GM12878 (cell line): Measurements from ENCODE around the gene IPCEF1. TPM values are rescaled to one million over a fixed set of nuclear protein-coding genes. Genes with fewer than 3 reads are reported as not detected.

ENCODE experiments used
- ATAC-seq: fragments of 200-7000 bp; cut with Tn5 transposase; 3 replicates; pipeline ENCODE4 v1.9.1; 2020; ENCODE audit warnings: mild to moderate bottlenecking, moderate library complexity
- BruUV-seq: library from RNA; stranded (reverse); fragments of 400-500 nt; replicated peaks from 2 replicates; lab custom pipeline; 2021; lab: Mats Ljungman, UMichigan
- CTCF ChIA-PET: fragments of 300-600 bp; sonication (Branson Sonifier 250); formaldehyde crosslinking; extraction: SDS; loops from one replicate; lab custom pipeline; 2021; ENCODE audit warnings: inconsistent platforms; lab: Yijun Ruan, JAX
- POLR2A ChIA-PET: fragments of 350-600 bp; formaldehyde crosslinking; extraction: SDS; loops from one replicate; lab custom pipeline; 2021; ENCODE audit warnings: inconsistent platforms; lab: Charles Lee
- RAD21 ChIA-PET: fragments of 300-600 bp; sonication (Branson Sonifier 250); formaldehyde crosslinking; loops from one replicate; lab custom pipeline; 2023; ENCODE audit warnings: antibody characterized with exemption; ENCODE audit not compliant: unreplicated experiment; lab: Charles Lee
- SMC1A ChIA-PET: fragments of 300-600 bp; sonication (Branson Sonifier 250); formaldehyde crosslinking; loops from one replicate; lab custom pipeline; 2023; ENCODE audit not compliant: unreplicated experiment, uncharacterized antibody; lab: Charles Lee
- DNase-seq: peaks from one replicate; pipeline ENCODE4 v3.0.0-alpha.2; 2011; ENCODE audit warnings: low read depth, low spot score
- FAIRE-seq: peaks from 3 replicates; lab custom pipeline; 2011; peaks lifted over from hg19 to GRCh38; lab: Jason Lieb, UNC
- H2AFZ ChIP-seq: 2 replicates; pipeline ENCODE4 v1.6.0; 2011; ENCODE audit warnings: low read depth, low read length, control low read depth; ENCODE audit not compliant: control insufficient read depth
- H3K27ac ChIP-seq: 2 replicates; pipeline ENCODE4 v1.5.1; 2011; ENCODE audit warnings: control low read depth; ENCODE audit not compliant: control insufficient read depth, insufficient read depth
- H3K27me3 ChIP-seq, 2 experiments: replicated peaks in 1 of 2; 2 replicates each; pipeline versions ENCODE4 v1.6.0 to v1.6.1; 2011; ENCODE audit warnings: low read length in 1 of 2; ENCODE audit not compliant: control insufficient read depth in 2 of 2, insufficient read depth in 2 of 2
- H3K36me3 ChIP-seq, 2 experiments: 2 replicates each; pipeline ENCODE4 v1.5.1; 2011; ENCODE audit warnings: low read length in 1 of 2; ENCODE audit not compliant: control insufficient read depth in 2 of 2, insufficient read depth in 2 of 2
- H3K4me1 ChIP-seq: 2 replicates; pipeline ENCODE4 v1.6.1; 2011; ENCODE audit warnings: mild to moderate bottlenecking, low read length, moderate library complexity, mixed read lengths; ENCODE audit not compliant: control insufficient read depth, insufficient read depth
- H3K4me2 ChIP-seq: 2 replicates; pipeline ENCODE4 v1.6.0; 2011; ENCODE audit warnings: control low read depth; ENCODE audit not compliant: control insufficient read depth, insufficient read depth
- H3K4me3 ChIP-seq: fragments of 200-600 bp; sonication (generic); 2 replicates; pipeline ENCODE4 v1.5.1; 2016
- H3K79me2 ChIP-seq: 2 replicates; pipeline ENCODE4 v1.6.0; 2011; ENCODE audit warnings: low read length; ENCODE audit not compliant: control insufficient read depth, insufficient read depth
- H3K9ac ChIP-seq: 2 replicates; pipeline ENCODE4 v1.8.0; 2011; ENCODE audit warnings: low read length, control low read depth, mixed read lengths; ENCODE audit not compliant: control insufficient read depth, insufficient read depth
- H3K9me3 ChIP-seq: replicated peaks from 3 replicates; pipeline ENCODE4 v1.5.1; 2011; ENCODE audit warnings: mild to moderate bottlenecking, low read length; ENCODE audit not compliant: control insufficient read depth, insufficient read depth
- H4K20me1 ChIP-seq: 2 replicates; pipeline ENCODE4 v1.6.0; 2011; ENCODE audit not compliant: control insufficient read depth, insufficient read depth
- BCLAF1 ChIP-seq: fragments of 450-650 bp; IDR thresholded peaks from 2 replicates; pipeline ENCODE4 v1.6.1; 2017; ENCODE audit warnings: antibody characterized with exemption, mild to moderate bottlenecking, moderate library complexity
- DPF2 ChIP-seq: fragments of 450-650 bp; IDR thresholded peaks from 2 replicates; pipeline ENCODE4 v1.6.1; 2017; ENCODE audit warnings: mild to moderate bottlenecking
- MTA3 ChIP-seq: IDR thresholded peaks from 2 replicates; pipeline ENCODE4 v1.6.1; 2012; ENCODE audit warnings: low read length, inconsistent platforms, borderline replicate concordance
- NFIC ChIP-seq: IDR thresholded peaks from 2 replicates; pipeline ENCODE4 v1.6.1; 2012; ENCODE audit warnings: low read depth, mild to moderate bottlenecking, inconsistent platforms, low read length, moderate library complexity
- NFYB ChIP-seq: IDR thresholded peaks from 2 replicates; pipeline ENCODE4 v1.6.1; 2011; ENCODE audit warnings: low read depth, mild to moderate bottlenecking, low read length, improper control_type of control experiment, moderate library complexity; ENCODE audit not compliant: insufficient read depth
- WGBS: methylation state at CpG from one replicate; pipeline ENCODE4 v1.1.6; 2016; ENCODE audit warnings: low lambda C conversion rate; ENCODE audit not compliant: insufficient replicate concordance, insufficient coverage; ENCODE audit errors: missing lambda C conversion rate; 5-methylcytosine and 5-hydroxymethylcytosine counted together
- in situ Hi-C: fragments of 300-500 bp; cut with MboI; formaldehyde crosslinking; loops from 9 replicates; pipeline ENCODE4 v1.14.3; 2018; ENCODE audit warnings: mixed read lengths
- intact Hi-C: fragments of 100-400 bp; cut with micrococcal nuclease; formaldehyde crosslinking; loops from one replicate; pipeline ENCODE4 v1.14.2; 2022; ENCODE audit not compliant: unreplicated experiment
- polyA plus RNA-seq, 11 experiments: library from polyadenylated mRNA; depleted of rRNA in 4 of 11; unstranded in 6 of 11; stranded (reverse) in 5 of 11; fragments of >200 nt; fragmentation: Nextera tagmentation in 4 of 11; fragmentation: Illumina TruSeq in 1 of 11; extraction: Ambion mirVana in 4 of 11; extraction: Trizol in 1 of 11; gene quantifications; 1 replicate in 1 of 11; 2 replicates in 10 of 11; pipeline versions ENCODE4 v1.2.1 to v1.2.3, GENCODE V29; 2011 to 2016; ENCODE audit warnings: inconsistent platforms in 2 of 11, missing spikeins in 2 of 11, low read depth in 1 of 11
- total RNA-seq, 4 experiments: library from RNA; depleted of rRNA in 3 of 4; stranded (reverse); fragments of >200 nt in 3 of 4; fragmentation: Illumina TruSeq in 1 of 4; extraction: Trizol in 1 of 4; gene quantifications; 2 replicates each; pipeline versions ENCODE4 v1.2.1 to v1.2.3, GENCODE V29; 2013 to 2021

Gene IPCEF1
- total and polyA plus RNA-seq, 10 of the 15 experiments (the other 5 are each of a cell fraction or from before 2014, with no cell fraction given) = 1.3 to 137 (median 4.2) TPM

- ChIA-PET RAD21 (interaction anchor here (1.2 to 2.3 kb wide), 2 partner anchors 9 to 128 kb away, joined by 5 to 7 read pairs; no protein-coding TSS in a partner anchor), SMC1A (interaction anchor here (1.4 to 3.1 kb wide), 2 partner anchors 9 to 128 kb away, joined by 3 to 14 read pairs; no protein-coding TSS in a partner anchor), CTCF (interaction anchor here (1.5 to 1.7 kb wide), 3 partner anchors 10 to 128 kb away, joined by 3 to 4 read pairs (median 3); no protein-coding TSS in a partner anchor), POLR2A (no interaction called here)
- Histone ChIP-seq H3K4me3 (no peak overlapping the region), H3K27me3 (no peaks in the 10 kb centered on the region), H3K4me1 (no peaks in the 10 kb centered on the region), H4K20me1 (no peaks in the 10 kb centered on the region), H2AFZ (no peak overlapping the region), H3K36me3 (no peaks in the 10 kb centered on the region), H3K4me2 (no peak overlapping the region), H3K79me2 (no peaks in the 10 kb centered on the region), H3K9ac (no peak overlapping the region), H3K27ac (no peak overlapping the region), H3K9me3 (no peaks in the 10 kb centered on the region; the same call in 2 of the 3 replicates)
- intact Hi-C loops (no loop called here), in situ Hi-C loops (no loop called here)
- 0% methylated on average over 1 of the region's 1 CpG for WGBS
- TF ChIP-seq NFIC (no peak), BCLAF1 (no peak), MTA3 (no peak), DPF2 (no peak), NFYB (no peak)
- ATAC-seq (no peak), FAIRE-seq (no peak), DNase-seq (no peak)
- no TSS peak for BruUV-seq
Observed at GRCh38 chr6:154285826-154286225, 70.8 kb downstream of the IPCEF1 start.
